ENCODE data around the gene RELN. TPM values are rescaled to one million over a fixed set of nuclear protein-coding genes. Genes with fewer than 3 reads are reported as not detected.

The RELN gene
- total and polyA plus RNA-seq, 9 of the 15 experiments (the other 6 are each of a cell fraction or from before 2014, with no cell fraction given), result 12.9 to 43.2 (median 18.1) TPM

DNA sequence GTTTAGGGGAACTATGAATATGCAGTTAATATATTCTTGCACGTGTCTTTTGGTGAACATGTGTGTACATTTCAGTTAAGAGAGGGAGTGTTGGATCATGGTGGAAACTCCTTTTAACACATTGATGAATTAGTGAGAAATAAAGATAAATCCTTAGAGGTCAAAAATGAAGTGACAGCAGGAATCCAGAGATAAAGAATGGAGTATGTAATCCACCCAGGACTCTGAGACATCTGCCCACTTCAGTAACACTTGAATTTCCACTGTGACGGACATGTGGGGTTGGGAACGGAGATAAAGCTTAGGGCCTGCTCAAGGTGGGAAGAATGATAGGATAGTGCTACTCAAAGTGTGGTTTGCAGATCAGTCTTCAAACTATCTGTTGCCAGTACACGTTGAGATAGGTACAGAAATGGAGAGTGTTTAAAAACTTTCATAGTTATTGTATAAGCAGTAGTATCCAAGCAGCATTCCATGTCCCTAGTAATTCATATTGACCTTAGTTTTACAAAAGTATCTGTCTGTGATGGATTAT lies 6.6 kb upstream of the RELN start (continued):
- TF ChIP-seq, protein P1, sequence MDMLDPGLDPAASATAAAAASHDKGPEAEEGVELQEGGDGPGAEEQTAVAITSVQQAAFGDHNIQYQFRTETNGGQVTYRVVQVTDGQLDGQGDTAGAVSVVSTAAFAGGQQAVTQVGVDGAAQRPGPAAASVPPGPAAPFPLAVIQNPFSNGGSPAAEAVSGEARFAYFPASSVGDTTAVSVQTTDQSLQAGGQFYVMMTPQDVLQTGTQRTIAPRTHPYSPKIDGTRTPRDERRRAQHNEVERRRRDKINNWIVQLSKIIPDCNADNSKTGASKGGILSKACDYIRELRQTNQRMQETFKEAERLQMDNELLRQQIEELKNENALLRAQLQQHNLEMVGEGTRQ (CRISPR knock-in tag; IDR thresholded peaks at IDR 0.05), result no peak
- TF ChIP-seq ZNF584 (CRISPR knock-in tag; IDR thresholded peaks at IDR 0.05; ENCODE audit: low read depth) (peak; percentile 99), DACH1 (IDR thresholded peaks at IDR 0.05; ENCODE audit: partially characterized antibody) (peak; percentile 91), NR2C1 (IDR thresholded peaks at IDR 0.05) (peak; percentile 81), NR2C1 (tag; IDR thresholded peaks at IDR 0.05) (peak; percentile 85), SMC3 (conservative IDR thresholded peaks at IDR 0.05; ENCODE audit: insufficient read depth, low read depth, low read length) (no peak), RBBP5 (IDR thresholded peaks at IDR 0.05; ENCODE audit: borderline replicate concordance, insufficient read depth, low read length, poor library complexity, severe bottlenecking) (peak; percentile 44), NR2C2 (CRISPR knock-in tag; IDR thresholded peaks at IDR 0.05) (no peak), NR2C2 (tag; IDR thresholded peaks at IDR 0.05) (peak; percentile 58; the same call in 1 of the 2 replicates), KLF1 (tag; IDR thresholded peaks at IDR 0.05) (no peak), ZNF134 (CRISPR knock-in tag; conservative IDR thresholded peaks at IDR 0.05) (peak; percentile 78), PHTF2 (CRISPR knock-in tag; IDR thresholded peaks at IDR 0.05) (no peak), ZNF143 (CRISPR knock-in tag; IDR thresholded peaks at IDR 0.05) (no peak), ZNF778 (CRISPR knock-in tag; IDR thresholded peaks at IDR 0.05) (no peak)
- TF ChIP-seq, protein P2, sequence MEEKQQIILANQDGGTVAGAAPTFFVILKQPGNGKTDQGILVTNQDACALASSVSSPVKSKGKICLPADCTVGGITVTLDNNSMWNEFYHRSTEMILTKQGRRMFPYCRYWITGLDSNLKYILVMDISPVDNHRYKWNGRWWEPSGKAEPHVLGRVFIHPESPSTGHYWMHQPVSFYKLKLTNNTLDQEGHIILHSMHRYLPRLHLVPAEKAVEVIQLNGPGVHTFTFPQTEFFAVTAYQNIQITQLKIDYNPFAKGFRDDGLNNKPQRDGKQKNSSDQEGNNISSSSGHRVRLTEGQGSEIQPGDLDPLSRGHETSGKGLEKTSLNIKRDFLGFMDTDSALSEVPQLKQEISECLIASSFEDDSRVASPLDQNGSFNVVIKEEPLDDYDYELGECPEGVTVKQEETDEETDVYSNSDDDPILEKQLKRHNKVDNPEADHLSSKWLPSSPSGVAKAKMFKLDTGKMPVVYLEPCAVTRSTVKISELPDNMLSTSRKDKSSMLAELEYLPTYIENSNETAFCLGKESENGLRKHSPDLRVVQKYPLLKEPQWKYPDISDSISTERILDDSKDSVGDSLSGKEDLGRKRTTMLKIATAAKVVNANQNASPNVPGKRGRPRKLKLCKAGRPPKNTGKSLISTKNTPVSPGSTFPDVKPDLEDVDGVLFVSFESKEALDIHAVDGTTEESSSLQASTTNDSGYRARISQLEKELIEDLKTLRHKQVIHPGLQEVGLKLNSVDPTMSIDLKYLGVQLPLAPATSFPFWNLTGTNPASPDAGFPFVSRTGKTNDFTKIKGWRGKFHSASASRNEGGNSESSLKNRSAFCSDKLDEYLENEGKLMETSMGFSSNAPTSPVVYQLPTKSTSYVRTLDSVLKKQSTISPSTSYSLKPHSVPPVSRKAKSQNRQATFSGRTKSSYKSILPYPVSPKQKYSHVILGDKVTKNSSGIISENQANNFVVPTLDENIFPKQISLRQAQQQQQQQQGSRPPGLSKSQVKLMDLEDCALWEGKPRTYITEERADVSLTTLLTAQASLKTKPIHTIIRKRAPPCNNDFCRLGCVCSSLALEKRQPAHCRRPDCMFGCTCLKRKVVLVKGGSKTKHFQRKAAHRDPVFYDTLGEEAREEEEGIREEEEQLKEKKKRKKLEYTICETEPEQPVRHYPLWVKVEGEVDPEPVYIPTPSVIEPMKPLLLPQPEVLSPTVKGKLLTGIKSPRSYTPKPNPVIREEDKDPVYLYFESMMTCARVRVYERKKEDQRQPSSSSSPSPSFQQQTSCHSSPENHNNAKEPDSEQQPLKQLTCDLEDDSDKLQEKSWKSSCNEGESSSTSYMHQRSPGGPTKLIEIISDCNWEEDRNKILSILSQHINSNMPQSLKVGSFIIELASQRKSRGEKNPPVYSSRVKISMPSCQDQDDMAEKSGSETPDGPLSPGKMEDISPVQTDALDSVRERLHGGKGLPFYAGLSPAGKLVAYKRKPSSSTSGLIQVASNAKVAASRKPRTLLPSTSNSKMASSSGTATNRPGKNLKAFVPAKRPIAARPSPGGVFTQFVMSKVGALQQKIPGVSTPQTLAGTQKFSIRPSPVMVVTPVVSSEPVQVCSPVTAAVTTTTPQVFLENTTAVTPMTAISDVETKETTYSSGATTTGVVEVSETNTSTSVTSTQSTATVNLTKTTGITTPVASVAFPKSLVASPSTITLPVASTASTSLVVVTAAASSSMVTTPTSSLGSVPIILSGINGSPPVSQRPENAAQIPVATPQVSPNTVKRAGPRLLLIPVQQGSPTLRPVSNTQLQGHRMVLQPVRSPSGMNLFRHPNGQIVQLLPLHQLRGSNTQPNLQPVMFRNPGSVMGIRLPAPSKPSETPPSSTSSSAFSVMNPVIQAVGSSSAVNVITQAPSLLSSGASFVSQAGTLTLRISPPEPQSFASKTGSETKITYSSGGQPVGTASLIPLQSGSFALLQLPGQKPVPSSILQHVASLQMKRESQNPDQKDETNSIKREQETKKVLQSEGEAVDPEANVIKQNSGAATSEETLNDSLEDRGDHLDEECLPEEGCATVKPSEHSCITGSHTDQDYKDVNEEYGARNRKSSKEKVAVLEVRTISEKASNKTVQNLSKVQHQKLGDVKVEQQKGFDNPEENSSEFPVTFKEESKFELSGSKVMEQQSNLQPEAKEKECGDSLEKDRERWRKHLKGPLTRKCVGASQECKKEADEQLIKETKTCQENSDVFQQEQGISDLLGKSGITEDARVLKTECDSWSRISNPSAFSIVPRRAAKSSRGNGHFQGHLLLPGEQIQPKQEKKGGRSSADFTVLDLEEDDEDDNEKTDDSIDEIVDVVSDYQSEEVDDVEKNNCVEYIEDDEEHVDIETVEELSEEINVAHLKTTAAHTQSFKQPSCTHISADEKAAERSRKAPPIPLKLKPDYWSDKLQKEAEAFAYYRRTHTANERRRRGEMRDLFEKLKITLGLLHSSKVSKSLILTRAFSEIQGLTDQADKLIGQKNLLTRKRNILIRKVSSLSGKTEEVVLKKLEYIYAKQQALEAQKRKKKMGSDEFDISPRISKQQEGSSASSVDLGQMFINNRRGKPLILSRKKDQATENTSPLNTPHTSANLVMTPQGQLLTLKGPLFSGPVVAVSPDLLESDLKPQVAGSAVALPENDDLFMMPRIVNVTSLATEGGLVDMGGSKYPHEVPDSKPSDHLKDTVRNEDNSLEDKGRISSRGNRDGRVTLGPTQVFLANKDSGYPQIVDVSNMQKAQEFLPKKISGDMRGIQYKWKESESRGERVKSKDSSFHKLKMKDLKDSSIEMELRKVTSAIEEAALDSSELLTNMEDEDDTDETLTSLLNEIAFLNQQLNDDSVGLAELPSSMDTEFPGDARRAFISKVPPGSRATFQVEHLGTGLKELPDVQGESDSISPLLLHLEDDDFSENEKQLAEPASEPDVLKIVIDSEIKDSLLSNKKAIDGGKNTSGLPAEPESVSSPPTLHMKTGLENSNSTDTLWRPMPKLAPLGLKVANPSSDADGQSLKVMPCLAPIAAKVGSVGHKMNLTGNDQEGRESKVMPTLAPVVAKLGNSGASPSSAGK (IDR thresholded peaks at IDR 0.05), result peak; percentile 66
- TF ChIP-seq, protein P3, sequence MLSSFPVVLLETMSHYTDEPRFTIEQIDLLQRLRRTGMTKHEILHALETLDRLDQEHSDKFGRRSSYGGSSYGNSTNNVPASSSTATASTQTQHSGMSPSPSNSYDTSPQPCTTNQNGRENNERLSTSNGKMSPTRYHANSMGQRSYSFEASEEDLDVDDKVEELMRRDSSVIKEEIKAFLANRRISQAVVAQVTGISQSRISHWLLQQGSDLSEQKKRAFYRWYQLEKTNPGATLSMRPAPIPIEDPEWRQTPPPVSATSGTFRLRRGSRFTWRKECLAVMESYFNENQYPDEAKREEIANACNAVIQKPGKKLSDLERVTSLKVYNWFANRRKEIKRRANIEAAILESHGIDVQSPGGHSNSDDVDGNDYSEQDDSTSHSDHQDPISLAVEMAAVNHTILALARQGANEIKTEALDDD (IDR thresholded peaks at IDR 0.05), result peak; percentile 78
